GM18861 (cell line): Measurements from ENCODE around the gene GNG4.
A peak's percentile ranks its signal among the peaks of the same experiment; 100 is the strongest.
"Not testable (repeated sequence)": the region's sequence is repeated elsewhere in the genome, so short reads cannot be mapped to it uniquely, and the experiment has no call there.

Experiments
- ATAC-seq: cut with Tn5 transposase; IDR thresholded peaks from one replicate; pipeline ENCODE4 v1.9.1; 2021; ENCODE audit not compliant: unreplicated experiment

The GNG4 gene

DNA sequence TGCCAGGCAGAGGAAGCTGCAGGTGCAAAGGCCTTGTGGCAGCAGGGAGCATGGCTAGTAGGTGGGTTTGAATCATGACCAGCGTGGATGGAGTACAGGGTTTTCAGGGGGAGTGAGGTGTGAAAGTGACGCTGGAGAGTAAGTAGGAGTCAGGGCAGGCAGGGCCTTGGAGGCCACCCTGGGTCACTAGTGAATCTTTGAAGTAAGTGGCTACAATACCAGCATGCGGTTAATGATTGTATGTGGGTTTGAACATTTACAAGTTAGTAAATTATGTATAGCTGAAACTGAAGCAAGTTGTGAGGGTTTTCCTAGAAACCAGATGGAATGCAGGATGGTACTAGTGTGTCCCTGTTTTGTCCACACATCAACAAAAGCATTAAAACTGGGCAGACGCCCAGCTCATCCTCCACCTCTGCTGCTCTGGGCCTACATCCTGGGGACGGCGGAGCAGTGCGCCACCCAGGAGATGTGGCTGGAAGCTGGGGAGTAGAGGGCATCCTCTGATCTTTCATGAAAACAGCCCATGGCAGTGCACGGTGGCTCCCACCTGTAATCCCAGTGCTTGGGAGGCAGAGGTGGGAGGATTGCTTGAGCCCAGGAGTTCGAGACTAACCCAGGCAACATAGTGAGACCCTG lies 104.2 kb downstream of the GNG4 start:
- no peak for ATAC-seq

GRCh38 chr1:235542845-235543244 lies 106.7 kb downstream of the GNG4 start:
- not testable (repeated sequence) for ATAC-seq

DNA sequence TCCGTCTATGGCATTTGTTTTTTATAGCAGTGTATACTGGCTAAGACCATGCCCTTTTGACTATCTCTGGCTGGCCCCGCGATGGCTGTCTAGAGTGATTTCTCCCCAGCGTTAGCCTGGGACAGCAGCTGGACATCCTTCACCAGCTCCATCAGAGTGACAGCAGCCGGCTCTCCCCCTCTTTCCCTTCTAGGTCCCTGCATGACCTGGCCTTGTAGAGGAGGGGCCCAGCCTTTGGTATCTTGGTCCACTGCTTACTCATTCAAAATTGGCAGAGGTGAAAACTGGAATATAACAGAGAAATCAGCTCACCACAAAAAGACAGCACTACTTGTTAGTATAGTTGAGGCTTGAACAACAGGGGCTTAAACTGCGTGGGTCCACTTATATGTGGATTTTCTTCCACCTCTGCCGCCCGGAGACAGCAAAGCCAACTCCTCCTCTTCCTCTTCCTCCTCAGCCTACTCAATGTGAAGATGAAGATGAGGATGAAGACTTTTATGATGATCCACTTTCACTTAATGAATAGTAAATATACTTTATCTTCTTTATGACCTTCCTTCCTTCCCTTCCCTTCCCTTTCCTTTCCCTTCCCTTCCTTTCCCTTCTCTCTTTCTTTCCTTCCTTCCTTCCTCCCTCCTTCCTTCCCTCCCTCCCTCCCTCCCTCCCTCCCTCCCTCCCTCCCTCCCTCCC lies 116.0 kb downstream of the GNG4 start:
- ATAC-seq, result no peak

- ATAC-seq, result no peak
Observed at GRCh38 chr1:235532360-235532759, 117.2 kb downstream of the GNG4 start.

DNA sequence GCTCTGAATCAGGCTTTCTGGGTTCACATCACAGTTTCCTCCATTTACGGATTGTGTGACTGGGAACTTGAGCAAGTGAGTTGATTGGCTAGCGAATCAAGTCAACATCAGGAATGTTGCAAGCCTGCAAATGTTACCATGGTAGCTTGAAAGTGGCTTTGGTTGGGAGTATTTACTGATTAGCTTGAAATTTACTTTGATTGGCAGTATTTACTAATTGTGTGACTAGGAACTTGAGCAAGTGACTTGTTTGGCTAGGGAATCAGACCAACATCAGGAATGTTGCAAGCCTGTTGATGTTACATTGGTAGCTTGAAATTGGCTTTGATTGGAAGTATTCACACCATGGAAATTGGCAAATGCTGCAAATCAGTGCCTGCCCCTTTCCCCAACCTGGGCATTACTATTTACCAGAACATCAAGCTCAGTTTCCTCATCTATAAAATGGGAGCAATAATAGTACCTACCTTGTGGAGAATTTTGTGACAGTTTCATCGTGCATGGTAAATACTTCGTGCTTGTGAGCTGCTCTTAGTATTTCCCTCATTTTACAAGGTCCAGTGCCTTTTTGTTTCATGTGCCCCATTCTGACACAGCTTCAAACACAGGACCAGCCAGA lies 122.3 kb downstream of the GNG4 start:
- no peak for ATAC-seq

DNA sequence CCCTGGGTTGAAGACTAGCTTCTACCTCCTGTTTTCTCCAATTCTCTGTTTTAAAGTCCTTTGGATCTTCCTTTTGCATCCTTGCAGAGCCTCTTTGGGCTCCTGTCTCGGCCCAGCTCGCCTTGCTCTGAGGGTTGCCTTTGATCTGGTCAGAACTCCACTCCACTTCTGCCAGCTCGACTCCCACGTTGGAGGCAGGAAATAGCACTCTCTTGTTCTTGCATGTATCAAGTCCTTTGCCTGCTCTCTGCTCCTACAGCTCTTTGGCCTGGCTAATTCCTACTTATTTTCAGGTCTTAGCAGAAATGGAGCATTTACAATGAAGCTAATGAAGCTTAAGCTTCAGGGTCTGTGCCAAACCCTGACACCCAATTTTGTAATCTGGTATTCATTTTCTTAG lies 124.3 kb downstream of the GNG4 start:
- no peak for ATAC-seq

DNA sequence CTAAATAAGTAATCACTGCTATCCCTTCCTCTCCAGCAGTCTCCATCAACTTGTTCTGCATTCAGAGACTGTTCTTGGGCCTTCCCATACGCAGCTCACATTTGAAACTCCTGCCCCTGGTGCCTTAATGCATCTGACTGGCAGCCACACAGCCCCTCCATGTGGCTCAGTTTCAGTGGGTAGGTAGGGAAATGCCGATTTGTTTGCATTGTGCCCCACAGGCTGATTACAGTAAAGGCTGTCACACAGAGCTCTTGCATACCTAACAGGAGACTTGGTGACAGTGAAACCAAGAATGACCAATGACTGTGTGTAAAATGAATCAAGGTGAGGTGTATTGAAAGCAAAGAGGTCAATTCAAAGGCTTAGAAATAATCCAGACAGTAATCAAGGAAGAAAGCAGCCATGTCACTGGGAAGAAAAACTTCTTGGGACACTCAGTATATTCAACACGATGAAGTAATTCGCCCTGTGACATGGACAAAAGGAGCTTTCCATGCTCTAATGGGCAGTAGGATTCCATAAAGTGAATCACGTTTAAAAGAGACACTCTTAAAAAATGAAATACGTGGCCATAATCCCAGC lies 132.6 kb downstream of the GNG4 start:
- no peak for ATAC-seq

DNA sequence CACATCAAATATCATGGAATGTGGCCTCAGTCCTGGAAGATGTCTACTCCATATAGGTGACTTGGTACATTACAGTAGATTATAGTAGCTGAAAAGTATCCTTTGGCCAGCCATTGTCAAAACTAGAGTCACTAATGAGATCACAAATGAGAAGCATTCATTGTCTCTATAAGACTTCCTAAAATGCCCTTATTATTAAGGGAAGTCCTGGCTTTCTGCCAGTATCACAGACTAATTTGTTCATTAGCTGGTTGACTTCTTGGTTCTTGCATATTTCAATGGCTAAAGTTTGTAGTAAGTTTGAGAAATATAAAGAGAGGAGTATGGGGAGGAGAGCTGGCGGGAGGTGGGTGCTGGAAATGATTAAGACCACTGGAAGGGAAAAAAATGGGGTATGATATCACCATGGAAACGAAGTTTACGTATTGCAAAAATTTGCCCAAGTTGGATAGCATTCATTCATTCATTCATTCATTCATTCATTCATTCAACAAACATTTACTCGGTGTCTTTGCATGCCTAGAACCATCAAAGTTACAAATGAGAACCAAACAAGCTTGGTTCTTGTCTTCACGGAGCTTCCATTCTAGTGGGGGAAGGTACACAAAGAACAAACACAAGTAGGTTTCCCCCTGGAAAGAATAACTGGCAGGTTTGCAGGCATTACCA lies 133.6 kb downstream of the GNG4 start:
- ATAC-seq, result no peak

DNA sequence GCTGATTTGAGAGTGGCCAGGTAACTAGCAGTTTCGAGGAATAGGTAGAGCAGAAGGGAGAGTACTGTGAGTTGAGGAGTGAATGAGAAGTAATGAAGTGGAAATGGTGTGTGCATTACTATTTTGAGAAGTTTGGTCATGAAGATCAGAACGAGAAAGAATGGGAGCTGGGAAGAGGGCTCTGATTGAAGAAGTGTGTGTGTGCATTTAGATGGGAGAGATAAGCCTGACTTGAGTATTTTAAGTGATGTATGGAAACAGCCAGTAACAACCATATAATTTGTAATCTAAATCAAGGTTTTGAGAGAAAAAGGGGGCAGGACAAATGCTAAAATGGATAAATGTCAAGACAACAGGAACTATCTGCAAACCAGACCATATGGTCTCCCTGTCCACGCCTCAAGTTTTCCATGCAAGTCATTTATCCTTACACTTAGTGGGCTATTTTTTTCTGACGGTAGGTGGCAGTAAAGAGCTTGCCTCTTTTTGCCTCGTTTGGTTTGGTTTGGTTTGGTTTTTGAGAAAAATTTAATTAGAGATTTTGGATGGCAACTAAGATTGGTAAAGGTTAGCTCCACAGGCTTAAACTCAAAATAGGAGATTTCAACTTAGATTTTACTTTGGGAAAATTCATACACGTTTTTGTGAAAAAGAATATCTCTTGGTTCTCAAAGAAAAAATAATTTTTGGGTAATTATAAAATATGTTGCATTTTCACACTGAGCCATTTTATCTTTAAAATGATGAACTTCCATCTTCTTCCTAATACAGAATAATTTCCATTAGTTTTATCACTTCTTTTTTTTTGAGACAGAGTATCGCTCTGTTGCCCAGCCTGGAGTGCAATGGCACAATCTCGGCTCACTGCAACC lies 135.9 kb downstream of the GNG4 start:
- ATAC-seq, result no peak

GRCh38 chr1:235511470-235512240 lies 137.9 kb downstream of the GNG4 start:
- no peak for ATAC-seq

DNA sequence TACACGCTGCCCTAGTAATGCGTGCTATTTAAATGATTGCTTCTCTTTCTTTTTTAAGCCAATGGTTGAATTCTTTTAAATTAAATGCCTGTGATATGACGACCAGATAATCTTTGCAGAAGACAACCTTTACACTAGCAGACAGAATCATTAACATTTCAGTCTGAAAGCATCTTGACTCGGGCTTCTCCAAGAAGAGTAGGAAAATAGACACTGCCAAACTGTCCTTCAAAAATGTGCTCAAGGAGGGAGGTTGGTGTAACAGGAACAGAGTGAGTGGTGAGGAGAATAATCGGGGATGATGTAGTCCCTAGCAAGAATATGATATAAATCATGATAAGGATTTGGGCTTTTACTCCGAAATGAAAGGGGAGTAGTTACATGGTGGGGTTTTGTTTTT lies 138.8 kb downstream of the GNG4 start:
- ATAC-seq, result no peak

DNA sequence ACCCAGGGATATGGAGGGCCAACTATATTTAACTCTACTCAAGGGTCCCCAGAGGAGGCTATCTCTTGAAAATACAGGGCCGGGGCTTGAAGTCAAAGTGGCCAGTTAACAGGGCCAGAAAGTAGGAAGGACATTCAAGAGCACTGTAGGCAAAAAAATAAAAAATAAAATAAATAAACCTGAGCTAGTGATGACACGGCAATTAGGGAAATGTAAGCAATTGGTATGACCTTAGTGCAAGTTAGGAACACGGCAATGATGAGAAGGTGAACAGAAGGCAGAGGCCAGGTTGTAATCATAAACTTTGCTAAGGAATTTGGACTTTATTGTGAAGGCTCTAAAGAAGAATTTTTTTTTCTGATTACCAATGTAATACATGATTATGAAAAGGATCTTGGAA lies 142.0 kb downstream of the GNG4 start:
- no peak for ATAC-seq

DNA sequence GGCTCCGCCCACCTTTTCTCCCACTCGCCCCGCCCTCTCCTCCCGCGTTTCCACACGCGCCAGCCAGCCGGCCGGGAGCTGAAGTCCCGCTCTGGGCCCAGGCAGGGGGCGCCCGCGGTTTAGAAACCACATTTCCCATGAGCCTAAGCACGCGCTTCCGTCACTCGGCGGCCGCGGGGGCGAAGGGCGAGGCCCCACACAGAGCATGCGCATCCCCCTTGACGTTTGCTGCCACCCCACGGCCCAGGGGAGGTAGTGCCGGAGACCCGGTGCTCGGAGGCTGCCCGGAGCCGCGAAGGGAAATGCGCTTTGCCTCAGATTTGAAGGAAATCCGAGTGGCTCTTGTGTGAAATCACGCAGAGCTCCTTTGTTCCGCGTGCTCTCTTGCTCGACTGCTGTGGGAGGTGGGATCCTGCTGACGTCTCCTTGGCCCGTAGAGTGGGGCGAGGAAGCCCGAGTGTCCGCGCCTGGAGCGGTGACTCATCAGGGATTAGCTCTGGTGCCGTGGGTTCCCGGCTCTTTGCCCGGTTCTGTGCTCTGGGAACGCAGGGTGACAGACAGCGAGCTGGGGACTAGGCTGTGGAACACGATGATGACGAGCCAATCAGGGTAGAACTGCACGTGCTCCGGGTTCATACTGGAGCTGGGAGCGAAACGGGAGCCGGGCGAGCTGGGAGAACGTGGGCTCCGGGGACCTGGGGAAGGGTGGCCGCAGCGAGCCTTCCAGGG lies 144.9 kb downstream of the GNG4 start:
- ATAC-seq, result peak; percentile 68

- peak; percentile 32 for ATAC-seq
Observed at GRCh38 chr1:235504122-235504493, 145.5 kb downstream of the GNG4 start, which contains the start of gene B3GALNT2. Gene B3GALNT2, minus strand, starts transcription at chr1:235504452. Its CDS starts 200 bp downstream, at chr1:235504252.

GRCh38 chr1:235503403-235504121 lies 146.0 kb downstream of the GNG4 start:
- peak; percentile 0 for ATAC-seq

DNA sequence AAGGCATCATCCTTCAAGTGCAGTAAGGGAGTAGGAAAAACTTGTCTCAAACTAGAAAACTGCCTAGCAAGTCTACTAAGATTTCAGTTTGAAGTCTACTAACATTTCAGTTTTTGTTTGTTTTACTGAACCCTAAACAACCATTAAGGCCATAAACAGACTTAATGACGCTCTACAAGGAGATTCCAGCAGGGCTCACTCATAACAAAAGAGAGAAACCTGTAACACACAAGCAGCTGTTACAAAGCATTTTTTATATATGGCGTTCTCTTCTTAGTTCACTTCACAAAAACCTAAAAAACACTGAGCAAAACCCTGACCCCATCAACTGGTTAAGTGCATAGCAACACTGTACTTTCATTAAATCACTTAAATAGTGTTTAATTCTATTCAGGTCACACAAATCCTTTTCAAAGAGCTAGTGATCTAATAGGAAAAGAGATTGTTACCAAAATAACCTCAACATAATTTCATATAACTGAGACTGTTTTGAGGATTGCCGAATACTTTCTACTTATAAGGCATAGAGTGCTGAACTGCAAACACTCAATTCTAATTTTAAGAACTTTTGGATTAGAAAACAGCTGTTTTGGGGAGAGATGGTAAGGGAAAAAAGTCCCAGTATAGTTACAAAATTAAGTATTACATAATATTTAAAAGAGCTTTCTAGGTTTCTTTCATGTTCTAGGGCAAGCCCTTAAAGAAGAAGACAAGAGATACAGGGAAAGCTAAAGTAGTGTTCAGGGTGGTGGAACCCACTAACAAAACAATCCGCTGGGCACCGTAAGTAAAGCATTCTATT lies 146.8 kb downstream of the GNG4 start:
- no peak for ATAC-seq

- no peak for ATAC-seq
Observed at GRCh38 chr1:235500971-235501540, 148.5 kb downstream of the GNG4 start.
